Dedifferentiated amniotic fluid mesenchymal stem cell (primary cell): ENCODE results near the gene TRPC1.
"Not testable (repeated sequence)": the region's sequence is repeated elsewhere in the genome, so short reads cannot be mapped to it uniquely, and the experiment has no call there.

Experiments used
- DNase-seq: peaks from one replicate; pipeline ENCODE4 v3.0.0-alpha.2; 2016; ENCODE audit errors: extremely low spot score

TRPC1 gene

GRCh38 chr3:142723968-142724681 lies at the start of gene TRPC1:
Gene TRPC1, plus strand, starts transcription at chr3:142724034. Its CDS starts 526 bp downstream, at chr3:142724560.
- no peak for DNase-seq

DNA sequence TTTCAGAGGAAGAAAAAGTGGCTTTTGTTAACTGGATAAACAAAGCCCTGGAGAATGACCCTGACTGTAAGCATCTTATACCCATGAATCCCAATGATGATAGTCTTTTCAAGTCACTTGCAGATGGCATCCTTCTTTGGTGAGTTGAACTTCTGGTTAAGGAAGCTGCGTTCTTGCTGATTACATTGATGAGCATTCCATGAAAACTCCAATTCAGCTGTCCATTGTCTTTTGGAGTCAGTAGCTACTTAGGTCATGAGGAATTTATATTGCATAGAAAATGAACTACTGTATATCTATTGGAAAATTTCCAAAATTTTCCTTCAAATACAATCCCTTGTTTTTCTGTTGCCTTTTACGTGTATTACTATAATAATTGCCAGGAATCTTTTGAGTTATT lies 47.7 kb upstream of the TRPC1 start:
- DNase-seq = no peak

- DNase-seq = no peak
Observed at GRCh38 chr3:142680710-142681109, 43.1 kb upstream of the TRPC1 start.

- no peak for DNase-seq
Observed at GRCh38 chr3:142690613-142691012, 33.2 kb upstream of the TRPC1 start.

DNA sequence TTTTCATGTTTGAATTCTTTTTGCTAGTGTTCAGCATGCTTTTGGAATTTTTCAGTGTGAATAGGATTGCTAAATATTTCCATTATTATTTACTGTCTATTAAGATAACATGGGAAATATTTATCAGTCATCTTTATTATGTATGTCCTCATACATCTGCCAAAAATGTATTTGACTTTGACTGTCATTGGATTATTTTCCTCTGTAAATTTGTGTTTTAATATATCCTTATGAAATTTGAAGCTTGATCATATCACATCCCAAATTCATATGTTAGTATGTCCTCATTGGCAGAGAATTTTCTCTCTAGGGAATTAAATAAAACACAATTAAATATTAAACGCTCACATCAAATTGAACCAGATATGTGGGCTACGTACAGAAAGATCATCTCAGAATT lies 32.3 kb upstream of the TRPC1 start:
- no peak for DNase-seq

GRCh38 chr3:142693136-142693853 lies 30.5 kb upstream of the TRPC1 start:
- DNase-seq = no peak

DNA sequence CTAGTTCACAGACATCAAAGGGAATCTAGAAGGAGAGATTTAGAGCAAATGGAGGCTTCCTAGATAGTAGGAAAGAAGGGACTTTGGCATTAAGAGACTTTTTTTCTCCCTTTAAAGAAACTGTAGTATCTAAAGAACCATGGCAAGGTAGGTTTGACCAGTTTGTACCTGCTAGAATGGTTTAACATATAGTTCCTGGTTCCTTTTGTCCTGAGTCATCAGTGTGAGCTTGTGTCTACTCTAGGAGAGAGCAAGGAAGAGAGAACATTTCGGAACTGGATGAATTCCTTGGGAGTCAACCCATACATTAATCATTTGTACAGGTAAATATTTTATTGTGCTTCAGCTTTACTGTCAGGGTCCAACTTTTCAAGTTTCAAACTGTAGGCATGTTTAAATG lies 29.6 kb upstream of the TRPC1 start:
- DNase-seq = no peak

GRCh38 chr3:142705198-142705597 lies 18.6 kb upstream of the TRPC1 start:
- no peak for DNase-seq

DNA sequence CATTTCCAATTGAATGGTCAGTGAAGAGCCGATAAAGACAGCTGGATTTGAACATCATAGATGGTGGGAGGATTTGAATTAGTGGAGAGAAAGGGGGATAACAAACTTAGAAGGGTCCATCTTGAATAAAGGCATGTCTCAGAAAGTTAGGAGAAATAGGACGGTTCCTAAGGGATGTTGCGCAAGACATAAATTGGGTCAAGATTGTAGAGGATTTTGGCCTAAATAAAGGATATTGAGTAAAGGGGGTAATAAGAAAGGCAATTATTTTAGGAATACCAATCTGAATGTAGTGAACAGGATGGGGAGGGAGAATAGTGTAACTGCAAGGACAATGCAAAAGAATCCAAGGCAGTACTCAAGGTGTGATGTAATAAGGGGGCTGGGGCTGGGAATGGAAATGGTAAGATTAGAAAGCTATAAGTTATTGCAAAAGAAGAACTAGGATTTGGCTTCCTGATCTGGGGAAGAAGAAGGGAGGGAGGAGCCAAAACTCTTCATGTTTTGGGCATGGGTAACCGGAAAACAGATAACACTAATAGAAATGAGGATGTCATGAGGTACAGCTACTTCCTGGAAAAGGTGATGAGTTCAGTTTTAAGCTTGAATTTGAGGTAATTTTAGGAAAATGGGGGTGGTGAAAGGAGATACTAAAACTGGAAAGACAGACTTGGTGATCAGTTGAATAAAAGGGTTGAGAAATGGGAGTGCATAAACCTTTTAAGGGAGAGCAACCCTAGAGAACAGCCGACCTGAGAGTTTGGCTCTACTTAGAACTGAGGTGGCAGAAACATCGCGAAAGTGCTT lies 17.3 kb upstream of the TRPC1 start:
- no peak for DNase-seq

GRCh38 chr3:142709207-142709606 lies 14.6 kb upstream of the TRPC1 start:
- DNase-seq = no peak

DNA sequence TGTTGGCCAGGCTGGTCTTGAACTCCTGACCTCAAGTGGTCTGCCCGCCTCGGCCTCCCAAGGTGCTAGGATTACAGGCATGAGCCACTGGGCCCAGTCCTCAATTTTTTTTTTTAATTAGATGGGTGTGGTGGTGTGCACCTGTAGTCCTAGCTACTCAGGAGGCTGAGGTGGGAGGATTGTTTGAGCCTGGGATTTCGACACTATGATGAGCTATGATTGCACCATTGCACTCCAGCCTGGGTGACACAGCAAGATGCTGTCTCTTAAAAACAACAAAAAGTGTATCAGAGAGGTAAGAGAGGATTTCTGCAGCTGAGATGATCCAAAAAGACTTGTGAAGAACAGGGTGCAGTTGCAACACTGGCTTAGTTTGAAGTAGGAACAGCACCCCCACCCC lies 9.0 kb upstream of the TRPC1 start:
- DNase-seq = not testable (repeated sequence)

- no peak for DNase-seq
Observed at GRCh38 chr3:142716102-142716501, 7.7 kb upstream of the TRPC1 start.

GRCh38 chr3:142723665-142723967 lies 218 bp upstream of the TRPC1 start:
- peak; percentile 66 for DNase-seq

GRCh38 chr3:142724682-142725356 lies 985 bp downstream of the TRPC1 start:
- DNase-seq = peak; percentile 20

DNA sequence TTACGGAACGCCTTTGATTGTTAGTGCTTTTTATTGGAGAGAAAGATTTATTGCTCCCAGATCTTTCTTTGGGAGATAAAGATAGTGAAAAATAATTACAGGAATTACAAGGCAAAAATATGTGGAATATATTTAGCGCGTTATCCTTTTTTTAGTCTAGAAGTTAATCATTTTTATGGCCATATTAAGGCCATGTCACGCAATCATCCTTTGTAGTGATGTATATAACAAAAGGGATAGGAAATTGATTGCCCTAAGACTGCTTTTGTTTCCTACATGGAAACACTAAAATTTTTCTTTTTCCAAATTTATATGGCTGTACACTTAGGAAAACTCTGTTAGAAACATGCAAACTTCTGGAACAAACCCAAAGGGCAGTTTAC lies 1.5 kb downstream of the TRPC1 start:
- DNase-seq = no peak

DNA sequence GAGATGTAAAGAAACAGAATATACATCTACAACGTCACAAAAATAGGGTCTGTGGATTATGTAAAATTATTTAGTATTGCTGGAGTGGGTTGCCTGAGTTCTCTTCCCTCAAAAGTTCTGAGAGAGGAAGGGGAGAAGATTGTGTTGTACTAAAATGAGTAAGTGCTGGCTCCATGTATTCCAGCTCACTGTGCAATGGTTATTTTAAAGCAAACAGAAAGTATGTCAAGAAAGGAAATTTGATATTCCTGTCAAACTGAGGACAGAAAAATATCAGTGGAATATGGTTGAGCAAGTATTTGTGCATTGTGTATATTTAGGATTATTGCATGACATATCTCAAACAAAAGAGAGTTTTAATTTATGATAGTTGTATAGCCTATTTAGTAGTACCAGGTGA lies 2.2 kb downstream of the TRPC1 start:
- peak; percentile 16 for DNase-seq

GRCh38 chr3:142732066-142732465 lies 8.2 kb downstream of the TRPC1 start:
- no peak for DNase-seq

DNA sequence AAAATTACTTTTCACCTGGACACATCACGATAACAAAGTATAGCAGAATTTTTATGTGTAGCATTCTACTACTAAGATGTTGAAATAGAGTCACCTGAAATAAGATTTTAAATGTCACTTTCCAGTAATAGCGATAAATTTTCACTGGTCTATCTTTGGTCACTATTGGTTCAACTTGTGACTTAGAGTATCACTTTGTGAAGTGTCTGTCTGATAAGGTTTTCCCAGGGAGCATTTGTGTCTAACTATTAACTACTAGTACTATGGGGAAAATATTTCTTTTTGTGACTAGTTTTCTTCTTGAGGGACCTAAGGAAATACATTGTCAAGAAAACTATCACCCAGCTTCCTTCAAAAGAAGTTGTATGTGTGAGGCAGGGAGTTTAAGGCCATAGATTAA lies 11.0 kb downstream of the TRPC1 start:
- DNase-seq = no peak

DNA sequence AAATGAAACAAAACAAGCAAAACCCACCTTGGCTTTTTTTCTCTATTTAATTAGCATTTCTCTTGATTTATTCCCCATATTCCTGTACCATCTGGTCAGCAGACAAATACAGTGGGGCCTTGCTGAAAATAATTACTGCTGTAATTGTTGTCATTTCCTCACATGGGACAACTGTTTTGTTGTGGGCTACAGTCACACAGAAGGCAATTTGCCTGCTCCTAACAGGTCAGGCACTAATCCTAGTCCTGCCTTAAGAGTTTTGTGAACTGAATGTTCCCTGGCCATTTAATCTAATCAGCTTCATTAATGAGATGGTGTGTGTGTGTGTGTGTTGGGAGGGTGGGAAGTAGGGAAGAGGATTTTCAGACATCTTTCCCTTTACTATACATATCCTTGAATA lies 11.6 kb downstream of the TRPC1 start:
- DNase-seq = no peak

DNA sequence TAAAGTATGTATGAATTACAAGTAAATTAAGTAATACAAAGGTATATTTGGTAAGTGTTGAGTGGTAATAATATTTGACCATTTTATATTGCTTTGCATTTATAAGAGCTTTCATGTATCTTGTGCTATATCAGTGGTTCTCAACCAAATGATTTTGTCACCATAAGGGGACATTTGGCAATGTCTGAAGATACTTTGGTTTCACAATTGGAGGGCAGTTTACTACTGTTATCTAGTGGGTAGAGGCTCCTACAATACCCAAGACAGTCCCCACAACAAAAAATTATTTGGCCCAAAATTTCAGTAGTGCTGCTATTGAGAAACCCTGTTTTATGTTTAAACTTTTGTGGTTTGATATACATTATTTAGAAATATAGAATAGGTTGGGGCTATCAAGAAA lies 14.6 kb downstream of the TRPC1 start:
- DNase-seq = no peak

GRCh38 chr3:142746646-142747045 lies 22.8 kb downstream of the TRPC1 start:
- no peak for DNase-seq

DNA sequence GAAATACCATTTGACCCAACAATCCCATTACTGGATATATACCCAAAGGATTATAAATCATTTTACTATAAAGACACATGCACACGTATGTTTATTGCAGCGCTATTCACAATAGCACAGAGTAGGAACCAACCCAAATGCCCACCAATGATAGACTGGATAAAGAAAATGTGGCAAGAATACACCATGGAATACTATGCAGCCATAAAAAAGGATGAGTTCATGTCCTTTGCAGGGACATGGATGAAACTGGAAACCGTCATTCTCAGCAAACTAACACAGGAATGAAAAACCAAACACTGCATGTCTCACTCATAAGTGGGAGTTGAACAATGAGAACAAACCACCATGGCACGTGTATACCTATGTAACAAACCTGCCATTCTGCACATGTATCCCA lies 26.7 kb downstream of the TRPC1 start:
- DNase-seq = not testable (repeated sequence)
